Measurements from ENCODE around the gene CELA3A.
"Not testable (repeated sequence)": the region's sequence is repeated elsewhere in the genome, so short reads cannot be mapped to it uniquely, and the experiment has no call there.

CELA3A gene

GRCh38 chr1:21982122-21982521 is 19.3 kb upstream of the CELA3A start:
- DNase-seq = not testable (repeated sequence)

- not testable (repeated sequence) for DNase-seq
Observed at GRCh38 chr1:21983539-21983938, 17.9 kb upstream of the CELA3A start.

- DNase-seq = not testable (repeated sequence)
Observed at GRCh38 chr1:21985893-21986292, 15.6 kb upstream of the CELA3A start.

DNA sequence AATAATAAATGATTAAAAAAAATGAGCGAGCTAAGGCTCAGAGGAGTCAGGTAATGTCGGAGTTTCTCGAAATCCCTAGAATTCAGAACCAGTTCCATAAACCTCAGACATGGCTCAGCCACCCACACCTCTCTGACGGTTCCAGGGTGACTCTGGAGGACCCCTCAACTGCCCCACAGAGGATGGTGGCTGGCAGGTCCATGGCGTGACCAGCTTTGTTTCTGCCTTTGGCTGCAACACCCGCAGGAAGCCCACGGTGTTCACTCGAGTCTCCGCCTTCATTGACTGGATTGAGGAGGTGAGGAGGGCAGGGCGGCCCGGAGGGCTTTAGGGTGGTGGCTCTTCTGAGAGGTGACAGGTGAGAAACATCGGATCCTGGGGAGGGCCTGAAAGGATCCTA is 15.1 kb upstream of the CELA3A start:
- DNase-seq = not testable (repeated sequence)

- DNase-seq = not testable (repeated sequence)
Observed at GRCh38 chr1:21989672-21990393, 11.6 kb upstream of the CELA3A start.

DNA sequence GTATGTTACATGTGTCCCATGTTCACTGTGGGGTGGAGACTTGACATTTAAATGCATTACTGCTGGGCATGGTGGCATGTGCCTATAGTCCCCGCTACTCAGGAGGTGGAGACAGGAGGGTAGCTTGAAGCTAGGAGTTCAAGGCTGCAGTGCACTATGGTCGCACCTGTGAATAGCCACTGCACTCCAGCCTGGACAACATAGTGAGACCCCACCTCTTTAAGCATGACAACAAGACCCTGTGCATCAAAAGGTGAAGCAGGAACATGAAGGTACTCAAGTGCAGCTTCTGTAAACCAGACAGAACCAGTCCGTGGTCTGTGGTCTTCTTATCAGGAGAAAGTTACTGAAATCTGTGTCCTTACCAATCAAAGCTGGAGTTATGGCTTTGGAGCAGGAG is 9.3 kb upstream of the CELA3A start:
- DNase-seq = not testable (repeated sequence)

DNA sequence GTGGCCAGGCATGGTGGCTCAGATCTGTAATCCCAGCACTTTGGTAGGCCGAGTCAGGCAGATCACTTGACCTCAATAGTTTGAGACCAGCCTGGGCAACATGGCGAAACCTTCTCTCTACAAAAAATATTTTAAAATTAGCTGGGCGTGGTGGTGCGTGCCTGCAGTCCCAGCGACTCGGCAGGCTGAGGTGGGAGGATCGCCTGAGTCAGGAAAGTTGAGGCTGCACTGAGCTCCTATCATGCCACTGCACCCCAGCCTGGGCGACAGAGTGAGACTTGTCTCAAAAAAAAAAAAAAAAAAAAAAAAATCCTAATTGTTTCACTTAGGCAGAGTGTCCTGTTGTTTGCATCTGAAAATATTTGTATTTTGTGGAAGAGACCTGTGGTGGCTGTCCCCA is 6.7 kb upstream of the CELA3A start:
- DNase-seq = not testable (repeated sequence)

- DNase-seq = not testable (repeated sequence)
Observed at GRCh38 chr1:21996663-21996970, 4.8 kb upstream of the CELA3A start.

DNA sequence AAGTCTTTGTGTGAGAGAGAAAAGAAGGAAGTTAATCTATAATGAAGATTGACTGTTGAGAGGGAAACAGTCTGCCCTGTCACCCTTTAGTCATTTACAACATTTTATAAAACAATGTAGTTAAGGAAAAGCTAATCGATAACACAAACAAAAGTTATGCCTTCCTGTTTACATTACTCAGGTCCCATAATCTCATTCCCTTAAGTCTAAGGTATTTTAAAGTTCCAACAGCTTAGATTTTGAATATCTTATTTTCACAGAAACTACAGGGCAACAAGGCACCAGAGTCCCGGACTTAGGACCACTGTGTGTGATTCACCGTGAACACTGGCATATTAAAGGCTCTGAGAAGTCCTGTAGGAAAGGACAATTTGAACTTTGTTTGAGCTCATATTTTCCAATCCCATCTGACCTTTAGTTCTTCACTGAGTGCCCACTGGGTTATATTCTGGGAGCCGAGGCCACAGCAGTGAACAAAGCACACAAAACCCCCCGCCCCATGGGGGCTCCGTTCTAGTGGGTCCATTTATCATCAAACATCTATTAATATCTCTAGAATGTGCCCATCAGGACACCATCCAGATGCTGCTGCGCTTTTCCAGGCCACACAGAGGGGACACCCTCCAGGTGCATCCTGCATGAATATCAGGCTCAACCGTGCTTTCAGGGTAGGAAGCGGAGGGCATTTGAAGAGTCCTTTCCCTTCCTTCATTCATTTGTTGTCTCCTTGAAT is 3.4 kb upstream of the CELA3A start:
- not testable (repeated sequence) for DNase-seq

DNA sequence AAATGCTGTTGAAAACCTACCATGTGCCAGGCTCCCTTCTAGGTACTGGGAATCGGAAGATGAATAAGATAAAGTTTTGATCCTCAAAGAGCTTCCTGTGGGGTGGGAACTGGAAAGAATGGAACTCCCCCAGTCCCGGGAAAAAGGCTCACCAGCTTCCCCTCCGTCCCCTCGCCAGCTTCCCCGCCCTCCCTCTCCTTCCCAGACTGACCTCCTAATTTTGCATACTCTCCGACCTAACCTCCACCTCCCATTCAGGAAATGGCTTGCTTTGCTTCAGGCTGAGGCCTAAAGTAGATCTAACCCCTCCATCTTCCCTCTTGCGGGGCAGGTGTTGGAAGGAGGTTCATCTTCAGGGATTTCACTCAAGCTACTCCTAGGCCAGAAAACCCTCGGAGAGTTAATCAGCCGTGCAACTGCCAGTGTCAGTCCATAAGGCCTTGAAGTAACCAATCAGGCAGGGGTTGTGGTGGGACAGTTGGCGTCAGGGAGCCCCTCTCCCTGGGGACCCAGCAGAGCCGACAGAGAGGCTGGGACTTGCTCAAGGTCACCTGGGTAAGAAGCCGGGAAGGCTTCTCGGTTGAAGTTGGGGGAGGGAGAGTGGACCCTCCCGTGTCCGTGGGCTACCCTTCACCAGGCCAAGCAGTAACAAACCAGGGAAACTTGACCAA is 2.7 kb upstream of the CELA3A start:
- not testable (repeated sequence) for DNase-seq

DNA sequence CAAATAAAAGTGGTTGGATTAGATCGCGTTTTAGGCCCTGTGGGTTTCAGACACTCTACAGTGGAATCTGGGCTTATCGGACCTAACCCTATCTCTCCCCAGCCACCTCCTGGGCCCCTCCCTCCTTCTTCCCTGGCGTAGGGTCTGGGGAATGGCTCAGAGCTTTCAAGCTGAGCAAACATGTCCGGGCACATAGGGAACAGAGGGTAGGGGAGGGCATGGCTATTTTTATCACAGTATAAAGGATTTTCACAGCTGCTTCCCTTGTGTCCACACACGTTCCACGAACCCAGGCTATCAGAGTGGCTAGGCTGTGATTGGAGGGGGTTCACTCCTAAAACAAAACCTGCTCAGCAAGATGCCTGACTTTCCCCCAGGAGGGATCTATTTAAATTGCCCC is 1.8 kb upstream of the CELA3A start:
- peak; percentile 58 for DNase-seq

DNA sequence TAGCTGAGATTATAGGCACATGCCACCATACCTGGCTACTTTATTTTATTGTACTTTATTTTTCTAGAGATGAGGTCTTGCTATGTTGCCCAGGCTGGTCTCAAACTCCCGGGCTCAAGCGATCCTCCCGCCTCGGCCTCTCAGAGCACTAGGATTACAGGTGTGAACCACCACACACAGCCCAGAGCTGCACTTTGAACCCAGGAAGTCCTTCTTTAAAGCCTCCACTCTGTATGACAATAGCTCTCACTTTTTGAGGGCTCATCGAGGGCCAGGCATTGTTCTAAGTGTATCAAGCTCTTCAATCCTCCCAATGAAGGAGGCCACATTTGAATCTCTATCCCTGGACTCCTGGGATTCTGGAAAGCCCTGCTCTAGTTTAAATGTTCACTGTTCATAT is 1.0 kb downstream of the CELA3A start:
- not testable (repeated sequence) for DNase-seq

DNA sequence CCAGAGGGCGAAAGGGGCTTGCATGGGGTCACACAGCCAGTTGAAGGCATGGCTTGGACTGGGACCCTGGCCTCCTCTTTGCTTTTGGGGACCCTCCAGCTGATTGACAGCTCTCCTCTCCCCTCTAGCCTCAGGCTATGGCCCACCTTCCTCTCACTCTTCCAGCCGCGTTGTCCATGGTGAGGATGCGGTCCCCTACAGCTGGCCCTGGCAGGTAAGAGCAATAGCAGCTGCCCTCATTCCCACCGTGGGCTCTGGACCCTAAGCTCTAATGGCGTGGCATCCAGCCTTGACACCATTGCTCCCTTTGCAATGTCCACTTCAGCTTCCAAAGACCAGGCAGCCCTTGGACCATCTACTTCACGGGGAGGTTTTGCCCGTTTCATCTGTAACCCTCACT is 1.4 kb downstream of the CELA3A start:
- not testable (repeated sequence) for DNase-seq

- DNase-seq = not testable (repeated sequence)
Observed at GRCh38 chr1:22003959-22004358, 2.5 kb downstream of the CELA3A start.

DNA sequence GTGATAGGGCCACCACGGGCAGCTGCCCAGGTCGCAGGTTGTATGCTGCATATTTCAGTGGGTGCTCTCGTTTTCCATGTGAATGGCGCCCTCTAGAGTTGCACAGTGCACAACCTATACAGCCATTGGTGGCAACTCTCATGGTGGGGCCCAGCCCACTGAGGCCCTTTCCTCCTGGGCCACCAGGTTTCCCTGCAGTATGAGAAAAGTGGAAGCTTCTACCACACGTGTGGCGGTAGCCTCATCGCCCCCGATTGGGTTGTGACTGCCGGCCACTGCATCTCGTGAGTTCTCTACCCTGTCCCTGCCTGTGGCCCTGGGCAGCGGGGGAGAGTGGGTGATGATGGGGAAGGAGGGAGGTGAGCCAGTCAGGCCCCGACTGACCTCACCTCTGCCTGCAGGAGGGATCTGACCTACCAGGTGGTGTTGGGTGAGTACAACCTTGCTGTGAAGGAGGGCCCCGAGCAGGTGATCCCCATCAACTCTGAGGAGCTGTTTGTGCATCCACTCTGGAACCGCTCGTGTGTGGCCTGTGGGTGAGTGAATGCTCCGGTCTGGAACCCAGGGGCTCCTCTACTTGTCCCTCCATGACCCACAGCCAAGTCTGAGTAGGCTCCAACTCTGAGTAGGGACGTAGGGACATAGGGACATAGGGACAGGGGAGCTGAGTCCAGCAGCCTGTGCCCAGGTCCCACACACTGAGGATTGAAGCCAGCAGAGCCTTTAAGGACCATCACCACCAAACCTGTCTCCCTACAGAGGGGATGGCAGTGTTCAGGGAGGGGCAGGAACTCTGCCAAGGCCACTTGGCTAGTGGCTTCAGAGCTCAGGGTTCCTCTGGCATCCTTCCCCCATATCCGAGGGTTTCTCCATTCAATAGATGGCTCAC is 4.0 kb downstream of the CELA3A start:
- not testable (repeated sequence) for DNase-seq

DNA sequence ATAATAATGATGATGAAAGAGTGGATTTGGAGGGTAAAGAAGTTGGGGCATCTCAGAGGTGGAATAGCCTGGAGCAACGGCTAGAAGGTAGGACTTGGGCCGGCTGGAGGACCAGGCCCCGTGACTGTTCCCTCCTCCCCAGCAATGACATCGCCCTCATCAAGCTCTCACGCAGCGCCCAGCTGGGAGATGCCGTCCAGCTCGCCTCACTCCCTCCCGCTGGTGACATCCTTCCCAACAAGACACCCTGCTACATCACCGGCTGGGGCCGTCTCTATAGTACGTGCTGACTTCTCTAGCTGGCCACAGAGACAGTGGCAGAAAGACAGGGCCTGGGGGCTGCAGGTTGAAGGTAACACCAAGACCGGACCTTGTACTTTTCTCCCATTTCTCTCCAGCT is 5.3 kb downstream of the CELA3A start:
- not testable (repeated sequence) for DNase-seq

GRCh38 chr1:22007262-22007661 is 5.8 kb downstream of the CELA3A start:
- DNase-seq = not testable (repeated sequence)

- DNase-seq = not testable (repeated sequence)
Observed at GRCh38 chr1:22009566-22009965, 8.1 kb downstream of the CELA3A start.

- DNase-seq = not testable (repeated sequence)
Observed at GRCh38 chr1:22012752-22013151, 11.3 kb downstream of the CELA3A start.

DNA sequence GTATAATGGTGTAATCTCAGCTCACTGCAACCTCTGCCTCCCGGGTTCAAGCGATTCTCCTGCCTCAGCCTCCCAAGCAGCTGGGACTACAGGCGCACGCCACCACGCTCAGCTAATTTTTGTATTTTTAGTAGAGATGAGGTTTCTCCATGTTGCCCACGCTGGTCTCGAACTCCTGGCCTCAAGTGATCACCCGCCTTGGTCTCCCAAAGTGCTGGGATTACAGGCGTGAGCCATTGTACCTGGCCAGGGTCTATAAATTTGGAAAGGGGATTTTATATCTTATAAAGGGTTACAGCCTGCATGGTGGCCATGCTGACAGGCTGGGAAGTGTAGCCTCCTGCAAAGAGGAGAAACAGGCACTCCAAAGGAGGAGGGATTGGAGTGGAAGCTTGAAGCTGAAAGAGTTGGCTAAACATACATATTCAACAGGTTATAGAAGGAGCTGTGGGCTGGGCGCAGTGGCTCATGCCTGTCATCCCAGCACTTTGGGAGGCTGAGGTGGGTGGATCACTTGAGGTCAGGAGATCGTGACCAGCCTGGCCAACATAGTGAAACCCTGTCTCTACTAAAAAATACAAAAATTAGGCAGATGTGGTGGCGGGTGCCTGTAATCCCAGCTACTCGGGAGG is 13.2 kb downstream of the CELA3A start:
- DNase-seq = not testable (repeated sequence)

DNA sequence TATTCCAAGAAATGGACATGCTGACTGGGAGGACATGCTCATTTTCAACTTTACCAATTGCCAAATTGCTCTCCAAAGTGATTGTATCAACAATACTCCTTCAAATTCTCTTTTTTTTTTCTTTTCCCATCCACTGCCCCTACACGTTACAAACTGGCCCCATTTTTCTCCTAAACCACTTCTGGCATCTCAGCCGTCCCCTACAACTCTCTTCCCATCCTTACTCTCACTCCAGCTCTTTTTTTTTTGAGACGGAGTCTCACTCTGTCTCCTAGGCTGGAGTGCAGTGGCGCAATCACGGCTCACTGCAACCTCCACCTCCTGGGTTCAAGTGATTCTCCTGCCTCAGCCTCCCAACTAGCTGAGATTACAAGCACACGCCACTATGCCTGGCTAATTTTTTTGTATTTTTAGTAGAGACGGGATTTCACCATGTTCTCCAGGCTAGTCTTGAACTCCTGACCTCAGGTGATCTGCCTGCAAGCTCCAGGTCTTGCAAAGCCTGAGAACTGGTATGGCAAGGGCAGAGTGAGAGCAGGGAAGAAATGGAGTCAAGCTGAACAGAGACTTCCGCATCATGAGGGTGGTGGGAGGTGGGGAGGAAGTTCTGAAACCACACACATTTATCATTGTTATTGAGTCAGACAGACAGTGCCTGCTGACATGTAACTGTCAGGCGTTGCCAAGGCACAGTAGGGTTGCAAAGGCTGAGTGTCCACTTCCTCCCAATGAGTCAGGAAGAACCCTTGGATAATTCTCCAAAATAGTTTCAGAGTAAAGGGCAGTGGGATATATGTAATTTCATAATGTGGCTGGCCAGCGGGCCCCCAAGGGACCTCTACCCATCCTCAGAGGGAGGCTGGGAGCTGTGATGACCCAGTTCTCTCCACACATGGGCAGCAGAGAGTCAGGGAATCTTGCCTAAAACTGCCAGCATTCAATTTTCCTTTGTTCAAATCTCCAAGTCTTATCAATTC is 17.4 kb downstream of the CELA3A start:
- no peak for DNase-seq
